SK-N-MC (cell line): Measurements from ENCODE around the gene GNAQ.

Source experiments
- EZH2 ChIP-seq: fragments of 200-600 bp; sonication (generic); IDR thresholded peaks from one replicate; pipeline ENCODE4 v1.6.1; 2017; ENCODE audit warnings: antibody characterized with exemption
- FOXP2 ChIP-seq: optimal IDR thresholded peaks from 2 replicates; pipeline ENCODE3; 2011; ENCODE audit warnings: mild to moderate bottlenecking, moderate library complexity; ENCODE audit not compliant: insufficient read depth; ENCODE audit errors: extremely low read length, control extremely low read depth
- POLR2AphosphoS5 ChIP-seq: IDR thresholded peaks from 2 replicates; pipeline ENCODE4 v1.6.1; 2012; ENCODE audit warnings: mild to moderate bottlenecking, low read depth, low read length, borderline replicate concordance

DNA sequence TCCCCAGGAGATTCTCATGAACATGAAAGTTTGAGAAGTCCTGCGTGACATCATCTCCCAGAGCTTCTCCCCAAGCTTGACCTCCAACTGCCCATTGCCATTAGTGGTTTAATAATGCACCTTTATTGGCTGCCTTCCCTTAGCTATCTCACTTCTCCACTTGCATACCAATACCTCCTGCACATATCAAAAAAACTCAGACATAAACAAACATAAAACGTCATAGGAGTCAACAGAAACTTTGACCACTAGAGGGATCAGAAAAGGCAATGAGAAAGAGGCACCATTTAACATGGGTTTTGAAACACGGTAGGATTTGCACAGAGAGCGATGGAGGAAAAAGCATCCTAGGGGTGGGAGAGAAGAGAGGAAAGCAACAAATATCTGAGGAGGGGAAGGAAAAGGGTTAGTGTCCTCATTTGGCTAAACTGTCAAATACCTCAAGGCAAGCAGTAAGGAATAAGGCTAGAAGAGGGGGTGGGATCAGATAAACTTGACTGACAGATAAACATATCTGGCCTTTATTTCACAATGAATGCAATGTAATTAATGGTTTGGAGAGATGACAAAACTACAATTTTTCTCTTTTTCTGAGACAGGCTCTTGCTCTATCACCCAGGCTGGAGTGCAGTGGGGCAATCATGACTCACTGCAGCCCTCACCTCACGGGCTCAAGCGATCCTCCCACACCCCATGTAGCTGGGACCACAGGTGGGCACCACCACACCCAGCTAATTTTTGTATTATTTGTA, 27.0 kb downstream of the GNAQ start:
- TF ChIP-seq EZH2 (no peak), FOXP2 (no peak), POLR2AphosphoS5 (no peak)
